ENCODE data around the gene PRSS50. TPM values are rescaled to one million over a fixed set of nuclear protein-coding genes. Genes with fewer than 3 reads are reported as not detected.

The PRSS50 gene
- total and polyA plus RNA-seq, 2 donors = 0.10 to 0.26 TPM

GRCh38 chr3:46716461-46717441 is 918 bp downstream of the PRSS50 start:
- Histone ChIP-seq H3K4me1 (ENCODE audit: insufficient read depth) (no peaks in the 10 kb centered on the region), H3K36me3 (ENCODE audit: insufficient read depth) (no peaks in the 10 kb centered on the region), H3K27ac (ENCODE audit: low read depth) (no peak overlapping the region), H3K4me3 (ENCODE audit: low read depth, low read length) (no peak overlapping the region)
- DNase-seq (ENCODE audit: extremely low spot score) = no peak
- 93% methylated on average over 19 of the region's 19 CpGs for WGBS

GRCh38 chr3:46715507-46716175 is 2.0 kb downstream of the PRSS50 start:
- no peaks in the 10 kb centered on the region for H3K4me1 ChIP-seq (ENCODE audit: insufficient read depth)
- no peak overlapping the region for H3K4me3 ChIP-seq (ENCODE audit: low read depth, low read length)
- H3K27ac ChIP-seq (ENCODE audit: low read depth) = no peak overlapping the region
- DNase-seq (ENCODE audit: extremely low spot score) = no peak
- 89% methylated on average over 11 of the region's 11 CpGs for WGBS
- H3K36me3 ChIP-seq (ENCODE audit: insufficient read depth) = no peaks in the 10 kb centered on the region

DNA sequence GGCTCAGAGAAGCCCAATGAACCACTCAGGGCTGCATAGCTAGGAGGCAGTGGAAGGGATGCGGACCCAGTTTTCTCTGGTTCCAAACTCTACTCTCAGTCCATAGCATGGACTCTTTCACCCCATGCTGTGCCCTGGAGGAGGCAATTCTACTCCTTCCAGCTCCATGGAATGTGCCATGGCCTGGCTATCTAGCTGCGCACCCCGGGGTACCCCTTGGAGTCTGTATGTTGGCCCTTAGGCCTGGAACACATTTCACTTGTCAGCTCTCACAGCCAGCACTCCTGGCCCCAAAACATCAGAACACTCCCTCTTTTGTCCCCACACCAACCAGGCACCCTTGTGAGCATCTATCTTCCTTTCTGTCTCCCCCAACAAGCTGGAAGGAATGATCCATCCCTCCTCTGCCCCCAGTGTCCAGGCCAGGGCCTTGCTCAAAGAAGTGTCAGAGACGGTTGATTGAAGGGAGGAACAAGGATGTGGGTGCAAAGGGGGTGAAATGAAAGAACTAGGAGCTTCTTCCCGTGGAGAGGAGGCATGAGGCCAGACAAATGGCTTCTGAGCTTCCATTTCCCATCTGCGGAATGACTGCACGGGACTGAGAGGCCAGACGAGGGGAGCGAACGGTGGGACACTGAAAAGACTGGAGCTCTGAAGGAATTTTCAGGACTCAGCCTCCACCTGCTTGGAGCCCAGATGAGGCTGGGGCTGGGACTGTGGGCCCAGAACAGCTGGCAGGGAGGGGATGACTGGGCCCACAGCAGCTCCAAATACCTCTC is 2.8 kb downstream of the PRSS50 start:
- H3K27ac ChIP-seq (ENCODE audit: low read depth) = no peak overlapping the region
- H3K36me3 ChIP-seq (ENCODE audit: insufficient read depth) = no peaks in the 10 kb centered on the region
- H3K4me3 ChIP-seq (ENCODE audit: low read depth, low read length) = no peak overlapping the region
- DNase-seq (ENCODE audit: extremely low spot score) = no peak
- no peaks in the 10 kb centered on the region for H3K4me1 ChIP-seq (ENCODE audit: insufficient read depth)
- 85% methylated on average over 10 of the region's 10 CpGs for WGBS

- WGBS = 91% methylated on average over 22 of the region's 22 CpGs
- no peaks in the 10 kb centered on the region for H3K36me3 ChIP-seq (ENCODE audit: insufficient read depth)
- no peak overlapping the region for H3K27ac ChIP-seq (ENCODE audit: low read depth)
- H3K4me1 ChIP-seq (ENCODE audit: insufficient read depth) = no peaks in the 10 kb centered on the region
- DNase-seq (ENCODE audit: extremely low spot score) = no peak
- H3K4me3 ChIP-seq (ENCODE audit: low read depth, low read length) = no peak overlapping the region
These were observed 3.6 kb downstream of the PRSS50 start for GRCh38 chr3:46713898-46714552.

DNA sequence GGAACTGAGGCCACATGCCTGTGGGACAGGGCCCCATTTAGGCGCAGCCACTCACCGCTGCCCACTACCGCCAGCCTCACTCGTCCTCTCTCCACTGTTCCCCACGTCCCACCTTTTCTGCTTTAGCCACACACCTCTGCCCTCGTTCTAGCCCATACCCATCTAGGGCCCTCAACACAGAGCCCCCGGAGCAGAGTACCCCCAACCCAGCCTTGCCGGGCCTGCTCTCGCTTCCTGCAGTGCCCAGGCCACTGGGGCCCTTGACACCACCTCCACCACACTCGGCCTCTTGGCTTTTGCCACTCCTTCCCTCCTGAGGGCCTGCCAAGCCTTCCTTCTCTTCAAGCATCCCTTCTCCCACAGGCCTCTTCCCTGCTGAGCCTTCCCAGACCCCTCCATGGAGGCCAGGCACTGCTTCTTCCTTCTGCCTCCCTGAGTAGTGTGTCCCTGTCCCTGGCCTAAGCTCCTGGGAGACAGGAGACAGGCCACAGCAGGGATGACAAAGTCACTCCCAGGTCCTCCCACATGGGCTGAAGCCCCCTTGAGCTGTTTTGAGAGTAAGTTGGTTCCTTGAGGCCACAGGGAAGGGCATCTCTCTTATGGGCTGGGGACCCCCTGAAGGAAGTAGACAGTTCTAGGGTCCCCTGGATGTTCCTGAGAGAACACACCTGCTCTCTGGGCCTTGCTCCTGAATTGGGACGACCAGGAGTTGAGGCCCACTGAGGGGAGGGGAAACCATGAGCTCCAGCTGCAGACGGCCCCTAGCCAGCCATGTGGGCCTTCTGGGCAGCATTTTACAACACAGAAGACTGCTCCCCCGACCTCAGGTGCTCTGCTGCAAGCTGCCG is 4.4 kb downstream of the PRSS50 start:
- no peak for DNase-seq (ENCODE audit: extremely low spot score)
- Histone ChIP-seq H3K36me3 (ENCODE audit: insufficient read depth) (no peaks in the 10 kb centered on the region), H3K27ac (ENCODE audit: low read depth) (no peak overlapping the region), H3K4me1 (ENCODE audit: insufficient read depth) (no peaks in the 10 kb centered on the region), H3K4me3 (ENCODE audit: low read depth, low read length) (no peak overlapping the region)
- 84% methylated on average over 14 of the region's 14 CpGs for WGBS

DNA sequence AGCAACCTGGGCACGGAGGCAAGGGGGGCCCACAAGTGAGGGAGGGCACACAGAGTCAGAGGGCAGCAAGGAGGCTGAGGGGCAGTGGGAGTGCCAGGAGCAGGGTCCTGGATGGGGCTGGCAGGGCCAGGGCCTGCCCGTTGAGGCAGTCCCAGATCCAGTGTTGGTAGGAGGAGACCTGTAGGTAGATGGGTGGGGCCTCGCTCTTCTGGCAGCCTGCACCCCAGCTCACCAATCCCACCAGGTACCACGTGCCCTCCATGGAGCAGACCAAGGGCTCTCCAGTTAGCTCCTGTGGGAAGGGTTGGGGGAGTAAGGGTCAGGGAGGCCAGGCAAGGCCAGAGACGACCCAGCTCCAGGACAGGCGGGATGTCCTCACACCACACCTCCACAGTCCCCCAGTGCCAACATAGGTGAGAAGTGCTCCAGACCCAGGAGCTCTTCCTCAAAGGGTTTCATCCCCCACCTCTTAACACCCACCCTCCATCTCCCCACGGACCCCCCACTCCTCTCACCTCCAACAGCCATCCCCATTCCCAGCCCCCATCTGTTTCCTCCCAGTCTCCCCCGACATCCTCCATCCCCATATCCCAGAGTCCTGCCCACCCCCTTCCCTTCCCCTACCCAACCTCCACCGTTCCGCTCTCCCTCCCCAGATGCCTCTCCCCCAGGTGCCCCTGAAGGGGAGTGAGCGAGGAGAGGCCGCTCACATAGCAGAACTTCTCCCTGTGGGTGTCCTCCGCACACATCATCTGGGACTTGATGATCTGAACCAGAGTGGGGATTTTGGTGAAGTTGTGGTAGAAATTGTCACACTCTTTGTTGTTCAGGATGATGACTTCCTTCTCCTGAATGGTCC is 5.2 kb downstream of the PRSS50 start:
- H3K4me1 ChIP-seq (ENCODE audit: insufficient read depth) = no peaks in the 10 kb centered on the region
- no peak for DNase-seq (ENCODE audit: extremely low spot score)
- H3K27ac ChIP-seq (ENCODE audit: low read depth) = no peak overlapping the region
- no peaks in the 10 kb centered on the region for H3K36me3 ChIP-seq (ENCODE audit: insufficient read depth)
- WGBS = 87% methylated on average over 13 of the region's 13 CpGs
- H3K4me3 ChIP-seq (ENCODE audit: low read depth, low read length) = no peak overlapping the region

DNA sequence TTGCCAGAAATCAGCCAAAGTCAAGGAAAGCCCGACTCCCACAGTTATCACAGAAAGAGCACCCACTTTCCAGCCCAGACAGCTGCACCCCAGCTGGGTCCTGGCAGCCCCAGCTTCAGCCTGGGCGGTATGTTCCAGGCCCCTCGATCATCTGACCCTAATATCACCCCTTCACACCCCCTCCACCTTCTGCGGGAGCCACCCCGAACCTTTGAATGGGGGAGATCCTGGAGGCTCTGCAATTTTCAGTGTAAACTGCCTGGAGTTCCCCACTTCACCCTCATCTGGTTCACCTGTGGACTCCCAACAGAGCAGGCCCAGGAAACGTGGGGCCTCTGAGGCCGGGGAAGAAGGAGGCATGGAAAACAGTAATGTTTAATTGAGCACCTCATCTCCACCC is 5.9 kb downstream of the PRSS50 start:
- H3K27ac ChIP-seq (ENCODE audit: low read depth) = no peak overlapping the region
- H3K4me3 ChIP-seq (ENCODE audit: low read depth, low read length) = no peak overlapping the region
- H3K36me3 ChIP-seq (ENCODE audit: insufficient read depth) = no peaks in the 10 kb centered on the region
- DNase-seq (ENCODE audit: extremely low spot score) = no peak
- H3K4me1 ChIP-seq (ENCODE audit: insufficient read depth) = no peaks in the 10 kb centered on the region
- 78% methylated on average over 7 of the region's 7 CpGs for WGBS

DNA sequence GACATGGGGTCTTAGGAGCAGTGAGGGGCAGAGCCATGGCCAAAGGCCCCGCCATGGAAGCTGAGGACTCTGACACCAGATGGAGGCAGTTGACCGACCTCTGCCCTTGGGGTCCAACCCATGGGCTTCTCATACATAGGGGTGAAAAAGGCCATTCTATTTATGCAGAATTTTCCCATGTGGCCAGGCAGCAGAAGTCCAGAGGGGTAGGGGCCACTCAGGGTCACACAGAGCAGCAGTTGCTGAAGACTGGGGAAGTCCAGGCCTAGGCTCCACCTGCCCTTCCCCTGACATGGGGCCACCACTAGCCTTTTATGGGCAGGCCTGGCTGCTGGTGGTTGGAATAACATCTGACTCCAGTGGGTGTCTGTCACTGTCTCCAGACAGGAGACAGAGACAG is 6.4 kb downstream of the PRSS50 start:
- Histone ChIP-seq H3K4me1 (ENCODE audit: insufficient read depth) (no peaks in the 10 kb centered on the region), H3K36me3 (ENCODE audit: insufficient read depth) (no peaks in the 10 kb centered on the region), H3K27ac (ENCODE audit: low read depth) (no peak overlapping the region), H3K4me3 (ENCODE audit: low read depth, low read length) (no peak overlapping the region)
- DNase-seq (ENCODE audit: extremely low spot score) = no peak
- WGBS = 97% methylated on average over 2 of the region's 2 CpGs

DNA sequence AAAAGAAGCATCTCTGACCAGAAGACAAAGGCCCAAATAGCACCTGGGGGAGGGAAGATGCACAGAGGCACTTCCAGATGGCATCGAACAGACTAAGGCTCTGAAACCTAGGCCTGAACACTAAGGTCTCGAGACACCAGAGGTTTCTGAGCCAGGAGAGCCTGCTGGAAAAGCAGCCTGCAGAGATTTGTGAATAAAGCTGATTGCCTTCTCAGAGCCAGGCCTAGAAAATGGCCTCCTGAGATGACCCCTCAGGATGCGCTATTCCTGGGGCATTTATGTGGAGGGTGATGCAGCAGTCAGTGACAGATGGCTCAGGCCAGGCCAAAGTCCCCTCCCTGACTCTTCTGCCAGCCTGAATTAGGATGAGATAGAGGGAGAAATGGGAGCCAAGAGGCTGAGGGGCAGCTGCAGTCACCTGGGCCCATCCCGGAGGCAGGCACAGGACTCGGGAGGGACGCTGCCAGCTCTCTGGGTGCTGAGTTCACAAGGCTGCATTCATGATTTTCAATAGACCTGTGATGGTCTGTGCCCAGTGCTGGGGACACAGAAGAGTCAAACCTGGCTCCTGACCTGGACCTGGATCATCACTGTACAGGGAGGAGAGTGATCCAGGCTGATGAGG is 6.9 kb downstream of the PRSS50 start:
- Histone ChIP-seq H3K36me3 (ENCODE audit: insufficient read depth) (no peaks in the 10 kb centered on the region), H3K4me1 (ENCODE audit: insufficient read depth) (no peaks in the 10 kb centered on the region), H3K4me3 (ENCODE audit: low read depth, low read length) (no peak overlapping the region), H3K27ac (ENCODE audit: low read depth) (no peak overlapping the region)
- WGBS = 95% methylated on average over 6 of the region's 6 CpGs
- DNase-seq (ENCODE audit: extremely low spot score) = no peak

GRCh38 chr3:46710229-46710628 is 7.4 kb downstream of the PRSS50 start:
- Histone ChIP-seq H3K27ac (ENCODE audit: low read depth) (no peak overlapping the region), H3K36me3 (ENCODE audit: insufficient read depth) (no peaks in the 10 kb centered on the region), H3K4me1 (ENCODE audit: insufficient read depth) (no peaks in the 10 kb centered on the region), H3K4me3 (ENCODE audit: low read depth, low read length) (no peak overlapping the region)
- 83% methylated on average over 7 of the region's 7 CpGs for WGBS
- DNase-seq (ENCODE audit: extremely low spot score) = no peak

- Histone ChIP-seq H3K4me3 (ENCODE audit: low read depth, low read length) (no peak overlapping the region), H3K27ac (ENCODE audit: low read depth) (no peak overlapping the region), H3K36me3 (ENCODE audit: insufficient read depth) (no peaks in the 10 kb centered on the region), H3K4me1 (ENCODE audit: insufficient read depth) (no peaks in the 10 kb centered on the region)
- DNase-seq (ENCODE audit: extremely low spot score) = no peak
- 94% methylated on average over 6 of the region's 6 CpGs for WGBS
These were observed 7.9 kb downstream of the PRSS50 start for GRCh38 chr3:46709721-46710120.
